Stimulated activated CD4-positive, alpha-beta T cell treated with anti-CD3 and anti-CD28 coated beads, Interleukin-12 subunit alpha, Interleukin-12 subunit beta, amount 100 ng/mL, for 24 hours (primary cell): ENCODE data around the gene TRIO.

Experiments
- DNase-seq, 2 experiments: peaks; one replicate each; pipeline ENCODE4 v3.0.0-alpha.2; 2020; ENCODE audit warnings: low read depth in 2 of 2

TRIO gene

GRCh38 chr5:14123551-14123950 lies 19.6 kb upstream of the TRIO start:
- DNase-seq, result no peak

DNA sequence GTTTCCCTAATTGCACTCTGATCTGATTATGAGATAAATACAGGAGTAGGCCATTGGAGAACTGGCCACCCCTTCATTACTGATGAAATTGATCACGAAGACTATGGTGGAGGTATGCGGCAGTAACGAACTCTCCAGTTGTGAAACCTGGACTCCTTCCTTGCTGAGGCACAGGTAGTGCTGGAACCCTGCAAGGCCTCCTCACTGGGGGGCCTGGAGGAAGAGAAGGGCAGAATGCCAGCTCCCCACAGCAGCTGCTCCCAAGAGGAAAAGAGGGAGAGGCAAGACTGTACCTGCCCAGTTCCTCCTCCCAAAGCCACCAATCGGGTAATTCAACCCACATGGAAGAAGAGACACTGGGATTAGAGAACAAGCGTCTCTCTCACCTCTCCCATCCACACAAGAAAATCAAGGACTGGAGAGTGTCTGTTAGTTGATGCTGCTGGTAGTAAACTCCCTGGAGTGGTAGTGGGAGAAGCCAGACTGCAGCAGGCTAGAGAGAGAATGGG lies 19.1 kb upstream of the TRIO start:
- no peak for DNase-seq

DNA sequence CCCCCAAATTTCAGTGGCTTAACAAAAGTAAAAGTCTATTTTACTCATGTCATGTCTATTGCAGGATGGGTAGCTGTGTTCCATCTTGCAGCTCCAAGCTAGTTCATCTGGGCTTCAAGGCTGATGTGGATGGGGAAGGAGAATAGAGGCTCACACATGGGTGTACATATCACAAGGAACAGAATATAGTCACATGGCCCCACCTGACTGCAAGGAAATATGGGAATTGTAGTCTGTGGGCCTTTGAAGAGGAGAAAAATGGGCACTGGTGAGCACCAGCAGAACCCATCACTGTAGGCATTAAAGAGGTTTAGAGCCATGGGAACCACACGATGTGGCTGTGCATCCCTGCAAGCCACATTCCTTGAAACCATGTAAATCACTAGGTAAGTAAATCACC lies 17.9 kb upstream of the TRIO start:
- no peak for DNase-seq

- DNase-seq, result no peak
These were observed 15.6 kb upstream of the TRIO start for GRCh38 chr5:14127587-14127986.

DNA sequence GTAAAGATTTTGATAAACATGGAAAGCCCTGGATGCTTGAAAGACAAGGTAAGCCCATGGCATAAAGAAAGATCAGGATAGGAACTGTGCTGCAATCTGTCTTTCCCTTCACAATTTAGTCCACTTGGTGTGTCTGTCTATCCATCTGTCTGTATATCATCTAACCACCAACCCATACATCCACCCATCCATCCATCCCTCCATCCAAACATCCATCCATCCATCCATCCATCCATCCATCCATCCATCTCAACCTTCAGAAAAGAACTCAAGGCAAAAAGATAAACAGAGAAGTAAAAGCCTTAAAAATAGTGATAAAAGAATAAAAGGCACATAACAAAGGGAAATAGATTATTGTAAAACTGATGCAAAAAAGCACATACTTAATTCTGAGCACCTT lies 15.1 kb upstream of the TRIO start:
- no peak for DNase-seq

DNA sequence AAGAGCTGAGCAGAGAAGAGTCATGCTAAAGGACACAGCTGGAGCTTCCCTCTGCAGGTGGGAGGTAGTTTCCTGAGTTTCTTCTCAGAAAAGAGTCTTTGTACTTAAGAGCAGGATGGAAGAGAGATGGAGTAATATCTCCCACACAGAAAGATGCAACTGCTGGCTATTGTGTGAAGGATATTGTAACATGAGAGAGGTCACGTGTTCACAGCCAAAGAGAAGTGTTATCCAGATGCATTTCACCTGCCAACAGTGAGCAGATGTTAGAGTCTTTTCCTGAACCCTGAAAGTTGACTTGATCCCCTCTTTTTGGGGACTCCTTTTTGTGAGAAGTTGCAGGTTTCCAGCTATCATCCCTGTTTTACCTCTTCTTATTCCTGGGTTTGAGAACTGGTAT lies 14.0 kb upstream of the TRIO start:
- DNase-seq, result no peak

DNA sequence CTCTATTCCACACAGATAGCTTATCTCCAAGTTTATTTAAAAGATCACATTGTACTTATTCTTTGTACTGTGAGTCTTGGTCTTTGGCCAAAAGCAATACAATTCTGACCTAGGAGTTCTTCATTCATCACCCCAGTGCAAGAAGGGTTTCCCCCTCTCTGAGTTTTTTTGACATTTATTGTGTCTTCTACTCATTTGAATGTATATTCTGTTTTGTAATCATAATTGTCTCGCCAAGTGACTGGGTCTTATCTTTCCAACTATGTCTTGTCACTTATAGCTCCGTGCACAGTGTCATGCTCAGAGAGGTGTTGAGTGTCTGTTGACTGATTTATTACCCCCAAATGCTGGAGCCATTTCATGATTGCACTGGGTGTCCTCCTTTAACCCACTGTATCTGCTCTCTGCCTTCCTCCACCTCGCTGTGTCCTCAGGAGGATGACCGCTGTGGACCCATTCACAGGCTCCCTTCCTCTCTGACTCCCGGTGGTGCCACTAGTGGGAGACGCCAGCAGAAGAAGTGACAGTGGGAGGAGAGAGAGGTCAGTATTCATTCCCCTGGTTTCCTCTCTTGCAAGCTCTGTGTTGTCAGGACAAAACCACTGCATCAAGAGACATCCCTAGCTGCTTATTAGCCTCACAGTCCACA lies 11.2 kb upstream of the TRIO start:
- DNase-seq, result no peak

DNA sequence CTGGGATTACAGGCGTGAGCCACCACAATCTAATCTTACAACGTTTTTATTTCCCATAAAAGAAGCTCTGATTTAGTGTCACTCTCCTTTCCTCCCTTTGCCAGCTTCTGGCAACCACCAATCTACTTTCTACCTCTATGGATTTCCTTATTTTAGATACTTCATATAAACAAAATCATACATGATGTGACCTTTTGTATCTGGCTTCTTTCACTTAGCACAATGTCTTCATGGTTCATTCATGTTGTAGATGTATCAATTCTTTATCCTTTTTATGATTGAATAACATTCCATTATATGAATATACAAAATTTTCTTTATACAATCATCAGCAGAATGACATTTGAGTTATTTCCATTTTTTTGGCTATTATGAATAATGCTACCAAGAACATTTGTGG lies 9.7 kb upstream of the TRIO start:
- DNase-seq, result no peak

- DNase-seq, result no peak
These were observed 9.1 kb upstream of the TRIO start for GRCh38 chr5:14134083-14134482.

- DNase-seq, result no peak
These were observed 8.4 kb upstream of the TRIO start for GRCh38 chr5:14134771-14135170.

DNA sequence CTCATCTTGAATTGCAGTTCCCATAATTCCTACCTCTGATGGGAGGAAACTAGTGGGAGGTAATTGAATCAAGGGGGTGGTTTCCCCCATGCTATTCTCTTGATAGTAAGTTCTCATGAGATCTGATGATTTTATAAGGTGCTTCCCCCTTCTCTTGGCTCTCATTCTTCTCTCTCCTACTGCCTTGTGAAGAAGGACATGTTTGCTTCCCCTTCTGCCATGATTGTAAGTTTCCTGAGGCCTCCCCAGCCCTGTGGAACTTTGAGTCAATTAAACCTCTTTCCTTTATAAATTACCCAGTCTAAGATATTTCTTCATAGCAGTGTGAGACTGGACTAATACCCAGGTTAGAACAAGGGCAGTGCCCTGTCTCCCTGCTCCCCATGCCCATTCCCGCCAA lies 7.5 kb upstream of the TRIO start:
- no peak for DNase-seq

DNA sequence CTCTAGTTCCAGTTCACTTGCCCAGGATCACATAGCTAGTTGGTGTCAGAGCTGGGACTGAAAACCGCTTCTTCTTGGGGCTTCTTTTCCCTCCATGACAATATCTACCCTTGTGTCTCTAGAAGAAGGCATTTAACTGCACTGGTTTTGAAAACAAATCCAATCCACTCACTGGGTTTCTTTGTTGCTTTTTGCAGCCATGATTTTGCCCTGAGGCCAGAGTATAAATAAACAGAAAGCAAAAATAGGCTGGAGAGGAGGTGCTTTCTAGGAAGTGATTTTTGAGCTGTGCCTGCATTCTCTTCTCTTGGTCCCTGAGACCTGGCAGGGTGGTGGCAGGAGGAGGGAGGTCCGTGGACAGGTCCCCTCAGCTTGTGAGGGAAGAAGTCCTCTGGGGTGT lies 6.9 kb upstream of the TRIO start:
- no peak for DNase-seq

DNA sequence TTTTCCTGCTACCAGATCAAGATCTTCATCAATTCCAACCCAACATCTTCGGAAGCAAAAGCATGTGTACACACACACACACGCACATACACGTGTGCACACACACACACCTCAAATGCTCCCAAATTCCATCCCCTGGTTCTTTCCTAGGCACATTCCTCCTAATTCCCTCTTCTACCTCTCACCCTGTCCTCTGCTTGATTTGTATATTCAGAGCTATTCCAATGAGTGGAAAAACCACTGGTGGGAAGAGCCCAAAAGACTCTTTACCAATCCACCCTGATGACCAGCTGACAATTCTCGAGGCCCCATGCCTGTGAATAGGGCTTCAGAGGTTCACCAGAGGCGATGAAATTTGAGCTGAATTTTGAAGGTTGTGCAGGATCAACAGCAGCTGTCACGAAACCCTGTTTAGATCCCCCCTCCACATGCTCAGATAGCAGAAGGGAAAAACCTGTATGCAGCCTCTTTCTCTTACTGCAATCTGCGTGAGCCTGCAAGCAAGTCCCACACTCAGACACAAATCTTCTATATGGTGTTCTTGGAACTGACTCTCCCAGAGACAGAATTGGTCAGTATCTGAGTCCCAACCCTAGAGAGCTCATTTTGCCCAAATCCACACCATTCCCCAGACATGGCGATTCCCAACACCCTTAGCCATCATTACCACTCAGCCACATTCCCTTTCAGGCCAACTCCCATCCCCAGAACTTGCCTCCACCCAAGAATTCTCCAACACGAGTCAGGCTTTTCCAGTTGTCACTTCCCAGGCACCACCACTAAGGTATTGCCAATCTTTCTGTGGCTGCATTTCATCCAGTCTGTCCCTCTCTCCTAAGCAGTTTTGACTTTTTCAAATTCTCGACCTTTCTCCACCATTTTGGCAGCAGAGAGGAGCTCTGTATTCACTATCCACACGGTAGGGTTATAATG lies 4.3 kb upstream of the TRIO start:
- DNase-seq, result no peak

GRCh38 chr5:14141764-14142163 lies 1.4 kb upstream of the TRIO start:
- DNase-seq, result no peak

DNA sequence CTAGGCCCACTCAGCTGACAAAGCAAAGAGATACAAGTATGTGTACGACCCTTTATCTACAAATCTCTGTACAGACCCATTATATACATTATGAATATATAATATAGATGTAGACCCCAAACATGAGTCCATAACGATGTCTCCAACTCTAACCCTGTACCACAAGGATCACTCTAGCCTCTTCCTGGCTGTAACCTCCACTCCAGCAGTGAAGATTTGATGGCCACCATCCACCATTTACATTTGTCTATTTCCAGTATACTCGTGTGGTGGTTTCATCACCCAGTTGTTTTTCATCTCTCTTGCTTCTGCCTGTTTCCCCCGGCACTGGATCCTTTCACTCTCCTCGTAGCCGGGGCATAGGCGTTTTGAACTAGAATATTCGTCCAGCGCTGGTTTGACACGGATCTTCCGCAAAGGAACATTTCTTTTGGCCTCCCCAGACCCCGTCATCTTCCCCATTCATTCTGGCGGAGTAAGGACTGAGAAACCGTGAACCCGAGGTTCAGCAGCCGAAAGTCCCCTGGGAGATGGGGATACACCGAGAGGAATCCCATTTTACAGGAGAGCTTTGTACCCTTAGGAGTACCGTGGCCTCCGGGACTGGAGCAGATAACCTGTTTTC lies 828 bp upstream of the TRIO start:
- no peak for DNase-seq

GRCh38 chr5:14143546-14143840 lies 351 bp downstream of the TRIO start:
- no peak for DNase-seq

DNA sequence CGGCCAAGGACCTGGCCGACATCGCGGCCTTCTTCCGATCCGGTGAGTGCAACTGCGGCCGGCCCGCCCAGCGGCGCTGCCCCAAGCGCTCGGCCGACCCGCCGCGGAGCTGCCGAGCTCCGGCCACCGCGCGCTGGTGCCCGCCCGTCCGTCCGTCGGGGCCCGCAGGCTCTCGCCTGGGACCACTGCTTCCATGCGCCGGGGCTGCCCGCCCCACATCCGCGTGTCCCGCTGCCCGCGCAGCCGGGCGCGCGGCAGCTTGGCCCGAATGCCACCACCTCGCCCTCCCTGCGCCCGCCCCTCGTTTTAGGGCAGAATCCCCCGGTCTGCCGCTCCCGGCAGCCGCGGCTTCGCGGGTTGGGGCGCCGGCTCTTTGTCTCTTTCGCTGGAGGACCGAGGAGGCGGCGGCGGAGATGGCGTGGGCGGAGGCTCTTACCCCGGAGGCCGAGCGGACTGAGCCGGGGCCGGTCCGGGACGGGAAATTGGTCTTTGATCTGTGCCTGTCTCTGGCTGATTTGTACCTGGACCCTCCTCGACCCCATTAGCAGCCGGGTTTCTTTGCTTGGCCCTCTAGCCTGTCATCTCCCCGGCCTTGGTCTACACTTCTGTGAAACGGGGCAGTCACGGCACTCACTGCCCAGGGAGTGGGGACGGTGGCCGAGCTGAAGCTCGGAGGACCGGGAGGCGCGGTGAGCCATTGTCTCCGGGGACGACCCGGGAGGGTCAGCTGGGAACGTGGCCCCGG lies 871 bp downstream of the TRIO start:
- DNase-seq, result peak in 1 of 2 experiments; percentile 22

DNA sequence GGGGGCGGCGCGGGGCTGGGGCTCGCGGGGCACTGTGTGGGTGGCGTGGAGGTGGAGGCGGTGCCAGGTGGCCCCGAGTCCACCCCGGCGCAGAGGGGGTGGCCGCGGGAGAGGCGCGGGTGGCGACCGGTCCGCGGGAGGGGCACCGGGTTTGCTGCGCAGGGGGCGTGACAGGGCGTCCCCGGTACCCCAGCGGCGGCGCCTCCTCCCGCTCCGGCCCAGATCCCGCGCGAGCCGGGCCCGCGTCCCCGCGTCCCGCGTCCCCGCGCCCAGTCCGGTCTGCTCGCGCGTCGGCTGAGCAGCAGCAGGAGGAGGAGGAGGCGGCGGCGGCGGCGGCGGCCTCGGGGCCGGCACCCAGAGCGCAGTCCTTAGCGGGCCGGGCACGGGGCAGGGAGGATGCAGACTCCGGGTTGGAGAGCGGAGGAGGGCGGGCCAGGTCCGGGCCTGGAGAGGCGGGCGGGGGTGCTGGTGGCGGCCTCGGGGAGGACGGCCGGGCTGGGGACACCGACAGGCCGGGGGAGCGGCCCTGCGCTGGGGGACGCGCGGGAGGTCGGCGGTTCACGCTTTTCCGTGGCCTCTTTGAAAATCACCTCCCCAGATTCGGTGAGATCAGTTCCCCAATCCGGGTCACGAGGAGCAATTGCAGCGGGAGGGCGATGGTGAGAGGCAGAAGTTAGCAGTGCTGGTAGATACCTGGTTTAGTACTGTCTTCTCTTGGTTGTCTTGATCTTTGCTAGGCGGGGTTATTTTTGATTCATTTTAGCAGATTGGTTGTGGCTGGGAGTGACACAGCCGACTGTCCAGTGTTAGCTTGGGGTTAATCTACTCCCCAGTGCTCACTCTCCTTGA lies 1.7 kb downstream of the TRIO start:
- no peak for DNase-seq

- DNase-seq, result no peak
These were observed 2.5 kb downstream of the TRIO start for GRCh38 chr5:14145435-14146334.

DNA sequence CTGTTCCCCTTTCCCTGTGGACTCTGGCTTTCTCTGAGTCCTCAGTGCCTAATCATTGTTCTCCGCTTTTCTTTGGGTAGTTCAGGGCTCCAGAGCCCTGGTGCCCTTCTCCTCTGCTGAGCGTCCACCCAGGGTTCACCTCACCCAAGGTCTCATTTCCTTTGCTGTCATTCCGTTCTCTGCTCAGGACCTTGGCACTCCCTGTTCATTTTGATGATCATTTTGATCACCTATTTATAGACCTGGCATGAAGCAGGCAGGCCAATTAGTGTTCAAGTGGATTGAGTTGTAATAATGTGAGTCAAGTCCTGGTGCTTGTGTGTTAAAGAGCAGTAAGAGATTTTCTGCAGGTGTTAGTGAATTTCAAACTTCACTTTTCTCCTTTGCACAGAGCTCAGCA lies 3.6 kb downstream of the TRIO start:
- DNase-seq, result no peak
